Suprapubic skin (tissue), 4 donors: ENCODE data around the gene PCDH1. TPM values are rescaled to one million over a fixed set of nuclear protein-coding genes. Genes with fewer than 3 reads are reported as not detected.

ENCODE experiments used
- DNase-seq, 2 donors: peaks; one replicate each; pipeline ENCODE4 v3.0.0-alpha.2; 2019; ENCODE audit warnings: low spot score in 2 of 2
- H3K27ac ChIP-seq: fragments of 200-600 bp; sonication (generic); one replicate; pipeline ENCODE4 v1.5.1; 2019
- H3K27me3 ChIP-seq: fragments of 200-600 bp; sonication (generic); one replicate; pipeline ENCODE4 v1.5.1; 2019
- H3K36me3 ChIP-seq: fragments of 200-600 bp; sonication (generic); one replicate; pipeline ENCODE4 v1.5.1; 2019
- H3K4me1 ChIP-seq: fragments of 200-600 bp; sonication (generic); one replicate; pipeline ENCODE4 v1.5.1; 2019
- H3K4me3 ChIP-seq: fragments of 200-600 bp; sonication (generic); one replicate; pipeline ENCODE4 v1.5.1; 2019; ENCODE audit warnings: mild to moderate bottlenecking
- H3K9me3 ChIP-seq: fragments of 200-600 bp; sonication (generic); one replicate; pipeline ENCODE4 v1.5.1; 2019
- CTCF ChIP-seq, 2 donors: fragments of 200-600 bp in 1 of 2; fragments of 450-650 bp in 1 of 2; sonication (generic) in 1 of 2; IDR thresholded peaks; one replicate each; pipeline ENCODE4 v1.5.1; 2016 to 2019; ENCODE audit warnings: antibody characterized with exemption in 2 of 2, mild to moderate bottlenecking in 1 of 2, moderate library complexity in 1 of 2
- EP300 ChIP-seq: sonication (generic); formaldehyde crosslinking; IDR thresholded peaks from one replicate; pipeline ENCODE4 v1.6.1; 2017; ENCODE audit warnings: antibody characterized with exemption
- POLR2A ChIP-seq, 2 donors: fragments of 450-650 bp; IDR thresholded peaks; one replicate each; pipeline ENCODE4 v1.6.1; 2017; ENCODE audit warnings: antibody characterized with exemption in 2 of 2, mild to moderate bottlenecking in 2 of 2, moderate library complexity in 2 of 2
- POLR2AphosphoS5 ChIP-seq, 3 donors: sonication (generic); formaldehyde crosslinking; IDR thresholded peaks; one replicate each; pipeline ENCODE4 v1.6.1; 2017; ENCODE audit warnings: antibody characterized with exemption in 3 of 3
- WGBS: methylation state at CpG from one replicate; pipeline ENCODE4 v1.1.5; 2018; 5-methylcytosine and 5-hydroxymethylcytosine counted together
- total RNA-seq, 4 donors: library from RNA; depleted of rRNA; stranded (reverse); fragments of >200 nt; gene quantifications; one replicate each; pipeline ENCODE4 v1.1.0, GENCODE V29; 2016

The PCDH1 gene
- total RNA-seq, 4 donors from 2014 or later = 76.2 to 122 (median 89.5) TPM

- Histone ChIP-seq H3K4me3 (no peak overlapping the region), H3K36me3 (peaks cover 20% of the 10 kb centered on the region), H3K9me3 (no peaks in the 10 kb centered on the region), H3K27ac (peak overlapping the region; percentile 78), H3K27me3 (peaks cover 4% of the 10 kb centered on the region), H3K4me1 (peaks cover 71% of the 10 kb centered on the region)
- 91% methylated on average over 14 of the region's 16 CpGs for WGBS
- TF ChIP-seq EP300 = no peak
- no peak for TF ChIP-seq POLR2A (IDR thresholded peaks at IDR 0.05)
- no peak for TF ChIP-seq POLR2AphosphoS5 (IDR thresholded peaks at IDR 0.05)
- TF ChIP-seq CTCF (IDR thresholded peaks at IDR 0.05) = no peak
- DNase-seq = peak in 1 of 2 donors; percentile 55
Measured at GRCh38 chr5:141868541-141868940, 9.7 kb downstream of the PCDH1 start.

DNA sequence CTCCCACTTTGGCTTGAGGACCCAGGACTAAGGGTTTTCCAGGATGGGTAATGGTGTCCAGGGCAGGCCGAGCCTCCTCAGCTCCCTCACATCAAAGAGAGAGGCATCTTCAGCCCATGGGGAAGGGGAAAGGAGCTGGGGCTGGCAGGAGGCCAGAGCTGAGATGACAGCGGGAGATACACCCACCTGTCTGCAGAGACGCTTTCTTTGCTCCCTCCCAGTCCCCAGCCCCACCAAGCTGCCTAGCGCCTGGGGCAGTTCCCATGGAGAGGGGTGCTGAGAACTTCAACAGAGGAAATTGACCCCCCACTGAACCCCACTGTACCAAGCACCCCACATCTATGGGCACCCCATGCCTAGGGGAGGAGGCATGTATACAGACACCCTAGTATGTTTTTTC is 10.6 kb downstream of the PCDH1 start:
- H3K9me3 ChIP-seq = no peaks in the 10 kb centered on the region

GRCh38 chr5:141867139-141867538 is 11.1 kb downstream of the PCDH1 start:
- DNase-seq = no peak
- peaks cover 77% of the 10 kb centered on the region for H3K4me1 ChIP-seq
- WGBS = 80% methylated on average over 5 of the region's 5 CpGs
- peaks cover 26% of the 10 kb centered on the region for H3K36me3 ChIP-seq
- H3K27ac ChIP-seq = peak overlapping the region; percentile 64
- TF ChIP-seq EP300 (no peak), CTCF (IDR thresholded peaks at IDR 0.05) (no peak), POLR2A (IDR thresholded peaks at IDR 0.05) (no peak), POLR2AphosphoS5 (IDR thresholded peaks at IDR 0.05) (no peak)
- no peak overlapping the region for H3K4me3 ChIP-seq
- H3K27me3 ChIP-seq = peaks cover 4% of the 10 kb centered on the region
- no peaks in the 10 kb centered on the region for H3K9me3 ChIP-seq

More for the DNA sequence above, 10.6 kb downstream of the PCDH1 start:
- WGBS = 65% methylated on average over 4 of the region's 4 CpGs
- no peak overlapping the region for H3K4me3 ChIP-seq
- H3K27ac ChIP-seq = peak overlapping the region; percentile 78
- H3K4me1 ChIP-seq = peaks cover 78% of the 10 kb centered on the region
- H3K36me3 ChIP-seq = peaks cover 26% of the 10 kb centered on the region
- no peak for DNase-seq
- peaks cover 4% of the 10 kb centered on the region for H3K27me3 ChIP-seq
- no peak for TF ChIP-seq EP300
- TF ChIP-seq POLR2AphosphoS5 (IDR thresholded peaks at IDR 0.05) = no peak
- no peak for TF ChIP-seq CTCF (IDR thresholded peaks at IDR 0.05)
- TF ChIP-seq POLR2A (IDR thresholded peaks at IDR 0.05) = no peak

DNA sequence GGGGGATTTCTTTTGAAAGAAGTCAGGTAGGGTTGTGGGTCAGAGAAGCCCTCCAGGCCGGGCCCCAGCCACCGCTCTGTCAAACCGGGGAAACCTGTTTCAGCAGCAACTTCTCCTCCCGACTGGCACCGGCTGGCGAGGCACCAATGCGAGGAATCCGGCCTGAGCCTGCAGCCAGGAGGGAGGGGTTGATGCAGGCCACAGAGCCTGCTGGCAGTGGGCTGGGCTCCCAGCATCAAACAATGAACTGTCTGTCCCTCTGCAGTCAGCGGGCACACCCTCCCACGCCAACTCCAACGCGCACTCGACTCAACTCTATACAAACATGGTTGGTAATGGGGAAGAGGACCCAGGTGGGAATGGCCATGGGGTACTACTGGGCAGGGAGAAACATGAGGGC is 12.1 kb downstream of the PCDH1 start:
- H3K27ac ChIP-seq = peak overlapping the region; percentile 64
- peak in 1 of 2 donors; percentile 75 for DNase-seq
- WGBS = 73% methylated on average over 13 of the region's 13 CpGs
- peaks cover 4% of the 10 kb centered on the region for H3K27me3 ChIP-seq
- no peak overlapping the region for H3K4me3 ChIP-seq
- H3K9me3 ChIP-seq = no peaks in the 10 kb centered on the region
- peaks cover 26% of the 10 kb centered on the region for H3K36me3 ChIP-seq
- H3K4me1 ChIP-seq = peaks cover 72% of the 10 kb centered on the region
- TF ChIP-seq POLR2AphosphoS5 (IDR thresholded peaks at IDR 0.05) (peak in 2 of 3 donors; percentile 42 to 61), POLR2A (IDR thresholded peaks at IDR 0.05) (no peak)

GRCh38 chr5:141865406-141865805 is 12.8 kb downstream of the PCDH1 start:
- no peak for DNase-seq
- H3K4me3 ChIP-seq = no peak overlapping the region
- no peaks in the 10 kb centered on the region for H3K9me3 ChIP-seq
- TF ChIP-seq EP300 (no peak), CTCF (IDR thresholded peaks at IDR 0.05) (no peak), POLR2AphosphoS5 (IDR thresholded peaks at IDR 0.05) (no peak), POLR2A (IDR thresholded peaks at IDR 0.05) (no peak)
- WGBS = 78% methylated on average over 2 of the region's 2 CpGs
- peaks cover 4% of the 10 kb centered on the region for H3K27me3 ChIP-seq
- H3K27ac ChIP-seq = peak overlapping the region; percentile 64
- H3K36me3 ChIP-seq = peaks cover 26% of the 10 kb centered on the region
- H3K4me1 ChIP-seq = peaks cover 65% of the 10 kb centered on the region
